ENCODE measurements around the gene MICAL3.

GRCh38 chr22:17897426-17897825 lies 126.9 kb downstream of the MICAL3 start:
- TF ChIP-seq EZH2phosphoT487 (IDR thresholded peaks at IDR 0.05; ENCODE audit: insufficient read depth, low read depth) = no peak
- TF ChIP-seq EZH2 (IDR thresholded peaks at IDR 0.05; ENCODE audit: insufficient read depth, poor library complexity, severe bottlenecking) = no peak

All from GM23248 (cell line).